Tibial nerve (tissue), 4 donors: ENCODE measurements around the gene EPG5. TPM values are rescaled to one million over a fixed set of nuclear protein-coding genes. Genes with fewer than 3 reads are reported as not detected.

Experiments used
- DNase-seq, 2 donors: peaks; one replicate each; pipeline ENCODE4 v3.0.0-alpha.2; 2019; ENCODE audit warnings: low spot score in 2 of 2
- H3K27ac ChIP-seq, 4 donors: fragments of 200-600 bp; sonication (generic) in 3 of 4; one replicate each; pipeline ENCODE4 v1.5.1; 2017 to 2019; ENCODE audit warnings: mild to moderate bottlenecking in 1 of 4
- H3K27me3 ChIP-seq, 2 donors: fragments of 200-600 bp; sonication (generic) in 1 of 2; one replicate each; pipeline versions ENCODE4 v1.5.1 to v1.6.0; 2017 to 2019
- H3K36me3 ChIP-seq, 3 donors: fragments of 200-600 bp; sonication (generic); one replicate each; pipeline ENCODE4 v1.5.1; 2018 to 2019
- H3K4me1 ChIP-seq, 4 donors: fragments of 200-600 bp; sonication (generic) in 3 of 4; one replicate each; pipeline ENCODE4 v1.5.1; 2017 to 2019
- H3K4me3 ChIP-seq, 4 donors: fragments of 200-600 bp; sonication (generic) in 3 of 4; one replicate each; pipeline ENCODE4 v1.5.1; 2017 to 2019; ENCODE audit warnings: mild to moderate bottlenecking in 1 of 4, moderate library complexity in 1 of 4
- H3K9me3 ChIP-seq, 4 donors: fragments of 200-600 bp; sonication (generic) in 3 of 4; one replicate each; pipeline ENCODE4 v1.5.1; 2017 to 2019
- EP300 ChIP-seq, 2 donors: sonication (generic); formaldehyde crosslinking; IDR thresholded peaks; one replicate each; pipeline ENCODE4 v1.6.1; 2017; ENCODE audit warnings: antibody characterized with exemption in 2 of 2, mild to moderate bottlenecking in 1 of 2
- POLR2A ChIP-seq, 2 donors: fragments of 450-650 bp; IDR thresholded peaks; one replicate each; pipeline ENCODE4 v1.6.1; 2017; ENCODE audit warnings: antibody characterized with exemption in 2 of 2, mild to moderate bottlenecking in 2 of 2, moderate library complexity in 2 of 2
- WGBS, 2 donors: methylation state at CpG; one replicate each; pipeline ENCODE4 v1.1.5; 2018; 5-methylcytosine and 5-hydroxymethylcytosine counted together
- total RNA-seq, 4 donors: library from RNA; depleted of rRNA; stranded (reverse); fragments of >200 nt; gene quantifications; one replicate each; pipeline ENCODE4 v1.1.0, GENCODE V29; 2016
- TF ChIP-seq, protein P1 (sequence below), 5 experiments: fragments of 200-600 bp in 3 of 5; fragments of 450-650 bp in 2 of 5; sonication (generic) in 3 of 5; IDR thresholded peaks; one replicate each; pipeline ENCODE4 v1.5.1; 2016 to 2019; ENCODE audit warnings: antibody characterized with exemption in 5 of 5, mild to moderate bottlenecking in 3 of 5, moderate library complexity in 2 of 5

Gene EPG5
- total RNA-seq, 4 donors from 2014 or later: 26.1 to 48.3 (median 40.6) TPM

DNA sequence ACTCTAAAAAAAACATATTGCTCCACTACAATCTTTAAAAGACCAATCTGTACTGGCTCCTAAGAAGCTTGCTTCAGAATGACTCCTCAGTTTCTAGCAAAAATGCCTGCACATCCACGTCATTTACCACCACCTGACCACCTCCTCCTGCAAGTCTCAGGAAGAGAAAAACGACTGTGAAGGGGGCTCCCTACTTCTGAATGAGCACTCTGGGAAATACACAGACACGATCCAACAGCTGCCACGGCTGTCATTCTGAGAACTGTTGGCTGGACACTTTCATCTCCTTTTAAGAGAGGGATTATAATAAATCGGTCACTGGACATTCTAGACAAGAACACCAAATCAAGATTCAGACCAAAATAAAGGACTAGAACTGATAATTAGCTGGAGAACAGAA lies 21.5 kb downstream of the EPG5 start:
- TF ChIP-seq EP300 (IDR thresholded peaks at IDR 0.05) (no peak), POLR2A (IDR thresholded peaks at IDR 0.05) (no peak)
- TF ChIP-seq, protein P1, sequence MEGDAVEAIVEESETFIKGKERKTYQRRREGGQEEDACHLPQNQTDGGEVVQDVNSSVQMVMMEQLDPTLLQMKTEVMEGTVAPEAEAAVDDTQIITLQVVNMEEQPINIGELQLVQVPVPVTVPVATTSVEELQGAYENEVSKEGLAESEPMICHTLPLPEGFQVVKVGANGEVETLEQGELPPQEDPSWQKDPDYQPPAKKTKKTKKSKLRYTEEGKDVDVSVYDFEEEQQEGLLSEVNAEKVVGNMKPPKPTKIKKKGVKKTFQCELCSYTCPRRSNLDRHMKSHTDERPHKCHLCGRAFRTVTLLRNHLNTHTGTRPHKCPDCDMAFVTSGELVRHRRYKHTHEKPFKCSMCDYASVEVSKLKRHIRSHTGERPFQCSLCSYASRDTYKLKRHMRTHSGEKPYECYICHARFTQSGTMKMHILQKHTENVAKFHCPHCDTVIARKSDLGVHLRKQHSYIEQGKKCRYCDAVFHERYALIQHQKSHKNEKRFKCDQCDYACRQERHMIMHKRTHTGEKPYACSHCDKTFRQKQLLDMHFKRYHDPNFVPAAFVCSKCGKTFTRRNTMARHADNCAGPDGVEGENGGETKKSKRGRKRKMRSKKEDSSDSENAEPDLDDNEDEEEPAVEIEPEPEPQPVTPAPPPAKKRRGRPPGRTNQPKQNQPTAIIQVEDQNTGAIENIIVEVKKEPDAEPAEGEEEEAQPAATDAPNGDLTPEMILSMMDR (IDR thresholded peaks at IDR 0.05): no peak
- Histone ChIP-seq H3K4me3 (no peak overlapping the region), H3K27me3 (no peaks in the 10 kb centered on the region), H3K27ac (no peak overlapping the region), H3K36me3 (peaks cover 6 to 100% (median 10%) of the 10 kb centered on the region in 3 donors), H3K9me3 (no peaks in the 10 kb centered on the region), H3K4me1 (no peaks in the 10 kb centered on the region)
- DNase-seq: no peak
- 83 to 84% methylated on average over 5 of the region's 5 CpGs for WGBS, 2 donors

DNA sequence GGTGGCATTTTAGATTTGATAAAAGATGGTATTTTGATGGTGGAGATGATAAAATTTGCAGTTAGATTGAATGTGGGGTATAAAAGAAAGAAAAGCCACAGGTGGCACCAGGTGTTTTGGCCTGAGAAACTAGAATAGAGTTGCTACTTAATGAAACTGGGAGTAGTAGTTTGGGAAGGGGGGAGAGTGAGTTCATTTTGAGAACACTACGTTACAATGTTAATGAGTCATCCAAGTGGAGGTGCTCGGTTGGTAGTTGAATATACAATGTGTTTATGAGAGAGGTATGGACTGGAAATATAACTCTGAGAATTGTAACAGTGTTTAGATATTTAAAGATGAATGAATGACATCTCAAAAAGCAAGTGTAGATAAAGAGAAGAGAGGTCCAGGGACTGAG lies 26.4 kb downstream of the EPG5 start:
- no peaks in the 10 kb centered on the region for H3K27me3 ChIP-seq
- 87 to 93% methylated on average over 2 of the region's 2 CpGs for WGBS, 2 donors
- no peak overlapping the region for H3K4me3 ChIP-seq
- H3K27ac ChIP-seq: no peak overlapping the region
- H3K9me3 ChIP-seq: no peaks in the 10 kb centered on the region
- TF ChIP-seq EP300 (IDR thresholded peaks at IDR 0.05): no peak
- TF ChIP-seq, protein P1 (IDR thresholded peaks at IDR 0.05): no peak
- TF ChIP-seq POLR2A (IDR thresholded peaks at IDR 0.05): no peak
- H3K4me1 ChIP-seq: no peaks in the 10 kb centered on the region
- DNase-seq: no peak
- H3K36me3 ChIP-seq: peaks cover 4 to 97% (median 6%) of the 10 kb centered on the region in 3 donors

DNA sequence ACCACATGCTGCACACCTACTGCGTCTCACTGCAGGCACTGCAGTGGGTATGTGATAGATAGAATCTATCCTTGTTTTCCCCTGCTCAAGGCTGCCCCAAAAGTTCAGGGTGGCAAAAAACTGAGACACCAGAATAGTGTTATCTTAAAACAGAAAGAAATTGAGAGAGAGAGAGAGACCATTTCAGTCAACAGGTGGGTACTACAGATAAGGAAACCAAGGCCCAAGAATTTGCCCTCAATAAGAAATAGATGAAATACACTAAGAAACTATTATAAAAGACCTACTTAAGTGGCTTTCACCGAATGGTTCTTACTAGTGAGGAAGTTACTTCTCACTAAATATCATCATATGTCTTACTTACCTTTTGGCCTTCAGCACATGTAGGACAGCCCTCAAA lies 27.9 kb downstream of the EPG5 start:
- Histone ChIP-seq H3K27ac (no peak overlapping the region), H3K9me3 (no peaks in the 10 kb centered on the region), H3K27me3 (no peaks in the 10 kb centered on the region), H3K4me1 (no peaks in the 10 kb centered on the region), H3K4me3 (no peak overlapping the region), H3K36me3 (peaks cover 4 to 97% (median 6%) of the 10 kb centered on the region in 3 donors)
- no peak for DNase-seq
- TF ChIP-seq, protein P1 (IDR thresholded peaks at IDR 0.05): no peak
- TF ChIP-seq POLR2A (IDR thresholded peaks at IDR 0.05) (no peak), EP300 (IDR thresholded peaks at IDR 0.05) (no peak)
- WGBS, 2 donors: 95 to 98% methylated on average over 2 of the region's 2 CpGs

DNA sequence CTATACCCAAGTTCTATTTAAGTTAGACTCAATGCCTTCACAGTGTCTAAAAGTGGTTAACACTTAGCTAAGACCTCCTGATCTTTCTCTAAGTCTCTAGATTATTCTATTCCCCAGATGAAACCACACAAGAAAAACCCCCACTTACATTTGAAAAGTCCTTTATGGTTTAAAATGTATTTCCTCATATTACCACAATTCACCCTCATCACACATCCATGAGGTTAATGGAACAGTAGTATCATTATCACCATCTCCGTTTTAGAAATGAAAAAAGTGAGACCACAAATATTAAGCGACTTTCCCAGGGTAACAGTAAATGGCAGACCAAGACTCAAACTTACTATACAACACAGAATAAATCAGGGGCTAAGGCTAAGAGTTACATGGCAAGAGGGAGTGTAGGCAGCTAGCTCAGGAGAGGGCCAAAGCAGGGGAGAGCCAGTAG lies 28.6 kb downstream of the EPG5 start:
- H3K9me3 ChIP-seq: no peaks in the 10 kb centered on the region
- no peaks in the 10 kb centered on the region for H3K27me3 ChIP-seq
- TF ChIP-seq POLR2A (IDR thresholded peaks at IDR 0.05) (no peak), EP300 (IDR thresholded peaks at IDR 0.05) (no peak)
- TF ChIP-seq, protein P1 (IDR thresholded peaks at IDR 0.05): no peak
- no peak for DNase-seq
- no peak overlapping the region for H3K4me3 ChIP-seq
- WGBS, 2 donors: 55 to 56% methylated on average over 2 of the region's 2 CpGs
- no peak overlapping the region for H3K27ac ChIP-seq
- H3K36me3 ChIP-seq: peaks cover 4 to 97% (median 6%) of the 10 kb centered on the region in 3 donors
- no peaks in the 10 kb centered on the region for H3K4me1 ChIP-seq

DNA sequence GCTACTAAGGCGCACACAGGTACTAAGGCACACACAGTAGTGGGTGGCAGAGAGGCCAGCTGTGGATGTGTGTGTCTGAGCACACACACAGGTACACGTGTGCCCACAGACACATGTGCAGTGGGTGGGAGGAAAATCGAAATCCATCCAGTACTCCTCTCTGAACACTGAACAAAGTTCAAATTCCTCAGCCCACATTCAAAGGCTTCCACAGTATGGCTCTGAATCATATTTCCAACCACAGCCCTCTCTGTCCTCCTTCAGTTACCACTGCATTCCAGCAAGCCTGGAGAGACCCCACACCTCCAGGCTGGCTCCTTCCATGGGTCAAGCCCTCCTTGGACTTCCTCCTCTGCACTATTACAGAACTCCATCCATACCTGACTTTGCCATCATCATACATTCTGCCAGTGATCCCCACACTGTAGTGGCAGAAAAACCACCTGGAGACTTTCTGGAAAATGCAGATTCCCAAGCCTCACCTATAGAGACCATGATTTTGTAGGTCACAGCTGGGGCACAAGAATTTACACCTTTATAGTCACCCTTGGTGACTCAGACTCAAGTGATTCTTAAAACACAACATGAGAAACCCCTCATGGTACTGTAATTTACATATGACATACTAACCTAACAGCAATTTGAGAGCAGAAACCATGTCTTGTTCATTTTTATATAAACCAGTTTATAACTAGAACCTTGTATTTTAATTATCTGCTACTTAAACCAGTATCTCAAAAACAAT lies 31.4 kb downstream of the EPG5 start:
- peaks cover 0 to 91% (median 6%) of the 10 kb centered on the region in 3 donors for H3K36me3 ChIP-seq
- no peak for DNase-seq
- no peak overlapping the region for H3K27ac ChIP-seq
- WGBS, 2 donors: 72 to 76% methylated on average over 3 of the region's 3 CpGs
- no peaks in the 10 kb centered on the region for H3K4me1 ChIP-seq
- no peaks in the 10 kb centered on the region for H3K9me3 ChIP-seq
- H3K4me3 ChIP-seq: no peak overlapping the region
- no peaks in the 10 kb centered on the region for H3K27me3 ChIP-seq
- TF ChIP-seq, protein P1 (IDR thresholded peaks at IDR 0.05): no peak
- TF ChIP-seq EP300 (IDR thresholded peaks at IDR 0.05) (no peak), POLR2A (IDR thresholded peaks at IDR 0.05) (no peak)
